Neural cell (in vitro differentiated cells): ENCODE measurements around the gene RIPOR2. TPM values are rescaled to one million over a fixed set of nuclear protein-coding genes. Genes with fewer than 3 reads are reported as not detected.

Experiments
- H2AFZ ChIP-seq: fragments of 200-600, 300-800 bp; sonication (generic), shearing (Covaris generic); 2 replicates; pipeline ENCODE4 v1.6.0; 2014; ENCODE audit warnings: low read depth, mild to moderate bottlenecking, antibody characterized with exemption, low read length, moderate library complexity
- H3F3A ChIP-seq: fragments of 200-600 bp; shearing (Covaris generic); 2 replicates; pipeline ENCODE4 v1.6.1; 2016; ENCODE audit warnings: mild to moderate bottlenecking, moderate library complexity, mixed read lengths, antibody characterized with exemption, low read length; ENCODE audit not compliant: insufficient read depth, poor library complexity, severe bottlenecking
- H3K27ac ChIP-seq: fragments of 200-600, 300-800 bp; sonication (generic), shearing (Covaris generic); 2 replicates; pipeline ENCODE4 v1.5.1; 2014; ENCODE audit warnings: mild to moderate bottlenecking, low read length, moderate library complexity
- H3K27me3 ChIP-seq: fragments of 300-800, 200-600 bp; sonication (generic), shearing (Covaris generic); 2 replicates; pipeline ENCODE4 v1.6.0; 2014; ENCODE audit warnings: mild to moderate bottlenecking, low read depth, low read length, moderate library complexity; ENCODE audit not compliant: insufficient read depth
- H3K36me3 ChIP-seq: fragments of 300-800, 200-600 bp; sonication (generic), shearing (Covaris generic); 2 replicates; pipeline ENCODE4 v1.5.1; 2014; ENCODE audit warnings: mild to moderate bottlenecking, antibody characterized with exemption, low read length, moderate library complexity; ENCODE audit not compliant: insufficient read depth
- H3K4me2 ChIP-seq: fragments of 300-800, 200-600 bp; sonication (generic), shearing (Covaris generic); 2 replicates; pipeline ENCODE4 v1.6.0; 2014; ENCODE audit warnings: mild to moderate bottlenecking, low read length
- H3K4me3 ChIP-seq: fragments of 300-800, 200-600 bp; sonication (generic), shearing (Covaris generic); 2 replicates; pipeline ENCODE4 v1.5.1; 2014; ENCODE audit warnings: mild to moderate bottlenecking, low read length, moderate library complexity
- H3K79me2 ChIP-seq: fragments of 200-600 bp; shearing (Covaris generic); replicated peaks from 2 replicates; pipeline ENCODE4 v1.6.0; 2014; ENCODE audit warnings: mild to moderate bottlenecking, low read length, moderate library complexity; ENCODE audit not compliant: insufficient read depth
- H3K9ac ChIP-seq: fragments of 300-800, 200-600 bp; sonication (generic), shearing (Covaris generic); 2 replicates; pipeline ENCODE4 v1.6.1; 2016; ENCODE audit warnings: mild to moderate bottlenecking, low read length, mixed read lengths
- H3K9me2 ChIP-seq: fragments of 200-600 bp; shearing (Covaris generic); 2 replicates; pipeline ENCODE4 v1.6.1; 2016; ENCODE audit warnings: mild to moderate bottlenecking, low read length, mixed read lengths; ENCODE audit not compliant: insufficient read depth
- H3K9me3 ChIP-seq: fragments of 200-600, 300-800 bp; sonication (generic), shearing (Covaris generic); 2 replicates; pipeline ENCODE4 v1.6.1; 2016; ENCODE audit warnings: mild to moderate bottlenecking, mixed run types, low read length, moderate library complexity, mixed read lengths
- H4K20me1 ChIP-seq: fragments of 200-600 bp; shearing (Covaris generic); 2 replicates; pipeline ENCODE4 v1.6.1; 2016; ENCODE audit warnings: mild to moderate bottlenecking, mixed run types; ENCODE audit not compliant: insufficient read depth
- CTCF ChIP-seq: fragments of 450-650 bp; IDR thresholded peaks from 2 replicates; pipeline ENCODE4 v1.5.1; 2014; ENCODE audit warnings: antibody characterized with exemption, mild to moderate bottlenecking, moderate library complexity; ENCODE audit not compliant: poor library complexity, severe bottlenecking
- EP300 ChIP-seq: fragments of 450-650 bp; conservative IDR thresholded peaks from 2 replicates; pipeline ENCODE4 v1.6.1; 2014; ENCODE audit warnings: antibody characterized with exemption, mild to moderate bottlenecking, moderate library complexity; ENCODE audit not compliant: poor library complexity, severe bottlenecking
- EZH2 ChIP-seq: fragments of 200-600, 300-800 bp; shearing (Covaris generic), sonication (generic); IDR thresholded peaks from 2 replicates; pipeline ENCODE4 v1.6.1; 2014; ENCODE audit warnings: antibody characterized with exemption, low read length, borderline replicate concordance, mild to moderate bottlenecking; ENCODE audit not compliant: insufficient read depth, poor library complexity, severe bottlenecking
- MXI1 ChIP-seq: fragments of 450-650 bp; conservative IDR thresholded peaks from 2 replicates; pipeline ENCODE4 v1.6.1; 2014; ENCODE audit warnings: antibody characterized with exemption, mild to moderate bottlenecking; ENCODE audit not compliant: poor library complexity, severe bottlenecking
- POLR2AphosphoS5 ChIP-seq: IDR thresholded peaks from 2 replicates; pipeline ENCODE4 v1.6.1; 2012
- RAD21 ChIP-seq: fragments of 450-650 bp; conservative IDR thresholded peaks from 2 replicates; pipeline ENCODE4 v1.6.1; 2014; ENCODE audit warnings: antibody characterized with exemption, mild to moderate bottlenecking, moderate library complexity
- SMC3 ChIP-seq: fragments of 450-650 bp; conservative IDR thresholded peaks from 2 replicates; pipeline ENCODE4 v1.6.1; 2014; ENCODE audit warnings: antibody characterized with exemption, mild to moderate bottlenecking, moderate library complexity; ENCODE audit not compliant: poor library complexity
- TAF1 ChIP-seq: IDR thresholded peaks from 2 replicates; pipeline ENCODE4 v1.6.1; 2012; ENCODE audit warnings: low read depth
- polyA plus RNA-seq: library from polyadenylated mRNA; depleted of rRNA; stranded (reverse); fragments of >200 nt; gene quantifications from 2 replicates; pipeline ENCODE4 v1.2.3, GENCODE V29; 2014
- TF ChIP-seq, protein P1 (sequence below): IDR thresholded peaks from 2 replicates; pipeline ENCODE4 v1.6.1; 2012; ENCODE audit warnings: borderline replicate concordance

RIPOR2 gene
- polyA plus RNA-seq, 1 donor from 2014 or later, result 83.8 TPM

DNA sequence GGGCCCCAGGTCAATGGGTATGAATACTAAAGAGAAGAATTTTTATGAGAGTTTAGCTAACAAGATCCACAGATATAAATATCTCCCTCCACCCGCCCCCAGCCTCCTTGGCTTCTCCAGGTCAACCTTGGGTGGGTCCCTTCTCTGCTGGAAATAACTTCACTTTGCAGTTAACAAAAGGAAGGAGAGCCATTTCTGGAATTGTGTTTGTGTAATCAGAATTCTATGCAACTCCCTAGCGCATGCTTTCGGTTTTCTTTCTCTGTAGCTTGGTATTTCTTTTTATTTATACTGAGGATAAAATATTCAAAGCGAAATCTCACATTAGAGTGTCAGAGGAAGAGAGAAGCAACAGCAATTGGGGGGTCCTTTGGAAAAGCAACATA is 27.1 kb downstream of the RIPOR2 start:
- H3K79me2 ChIP-seq, result peaks cover 87% of the 10 kb centered on the region
- peaks cover 4% of the 10 kb centered on the region for H3K36me3 ChIP-seq
- H3K27me3 ChIP-seq, result no peaks in the 10 kb centered on the region
- H2AFZ ChIP-seq, result no peak overlapping the region
- peak overlapping the region; percentile 82 for H3K4me3 ChIP-seq
- H4K20me1 ChIP-seq, result no peaks in the 10 kb centered on the region
- H3K9ac ChIP-seq, result peak overlapping the region; percentile 99
- no peak for TF ChIP-seq MXI1
- TF ChIP-seq EZH2, result no peak
- TF ChIP-seq EP300, result no peak
- TF ChIP-seq POLR2AphosphoS5, result no peak
- TF ChIP-seq RAD21, result no peak
- H3K9me3 ChIP-seq, result peaks cover 3% of the 10 kb centered on the region
- no peaks in the 10 kb centered on the region for H3K9me2 ChIP-seq
- H3K4me2 ChIP-seq, result peak overlapping the region; percentile 97
- no peaks in the 10 kb centered on the region for H3F3A ChIP-seq
- H3K27ac ChIP-seq, result peak overlapping the region; percentile 98

GRCh38 chr6:24907919-24908649 is 27.7 kb downstream of the RIPOR2 start:
- H3K9ac ChIP-seq, result peak overlapping the region; percentile 99
- H2AFZ ChIP-seq, result no peak overlapping the region
- H3K9me3 ChIP-seq, result peaks cover 5% of the 10 kb centered on the region
- peak overlapping the region; percentile 82 for H3K4me3 ChIP-seq
- H3K27ac ChIP-seq, result peak overlapping the region; percentile 98
- no peaks in the 10 kb centered on the region for H3F3A ChIP-seq
- no peaks in the 10 kb centered on the region for H3K9me2 ChIP-seq
- peaks cover 5% of the 10 kb centered on the region for H3K36me3 ChIP-seq
- peak overlapping the region; percentile 97 for H3K4me2 ChIP-seq
- peaks cover 92% of the 10 kb centered on the region for H3K79me2 ChIP-seq
- no peak for TF ChIP-seq EP300
- TF ChIP-seq RAD21, result no peak
- TF ChIP-seq POLR2AphosphoS5, result no peak
- TF ChIP-seq, protein P1, sequence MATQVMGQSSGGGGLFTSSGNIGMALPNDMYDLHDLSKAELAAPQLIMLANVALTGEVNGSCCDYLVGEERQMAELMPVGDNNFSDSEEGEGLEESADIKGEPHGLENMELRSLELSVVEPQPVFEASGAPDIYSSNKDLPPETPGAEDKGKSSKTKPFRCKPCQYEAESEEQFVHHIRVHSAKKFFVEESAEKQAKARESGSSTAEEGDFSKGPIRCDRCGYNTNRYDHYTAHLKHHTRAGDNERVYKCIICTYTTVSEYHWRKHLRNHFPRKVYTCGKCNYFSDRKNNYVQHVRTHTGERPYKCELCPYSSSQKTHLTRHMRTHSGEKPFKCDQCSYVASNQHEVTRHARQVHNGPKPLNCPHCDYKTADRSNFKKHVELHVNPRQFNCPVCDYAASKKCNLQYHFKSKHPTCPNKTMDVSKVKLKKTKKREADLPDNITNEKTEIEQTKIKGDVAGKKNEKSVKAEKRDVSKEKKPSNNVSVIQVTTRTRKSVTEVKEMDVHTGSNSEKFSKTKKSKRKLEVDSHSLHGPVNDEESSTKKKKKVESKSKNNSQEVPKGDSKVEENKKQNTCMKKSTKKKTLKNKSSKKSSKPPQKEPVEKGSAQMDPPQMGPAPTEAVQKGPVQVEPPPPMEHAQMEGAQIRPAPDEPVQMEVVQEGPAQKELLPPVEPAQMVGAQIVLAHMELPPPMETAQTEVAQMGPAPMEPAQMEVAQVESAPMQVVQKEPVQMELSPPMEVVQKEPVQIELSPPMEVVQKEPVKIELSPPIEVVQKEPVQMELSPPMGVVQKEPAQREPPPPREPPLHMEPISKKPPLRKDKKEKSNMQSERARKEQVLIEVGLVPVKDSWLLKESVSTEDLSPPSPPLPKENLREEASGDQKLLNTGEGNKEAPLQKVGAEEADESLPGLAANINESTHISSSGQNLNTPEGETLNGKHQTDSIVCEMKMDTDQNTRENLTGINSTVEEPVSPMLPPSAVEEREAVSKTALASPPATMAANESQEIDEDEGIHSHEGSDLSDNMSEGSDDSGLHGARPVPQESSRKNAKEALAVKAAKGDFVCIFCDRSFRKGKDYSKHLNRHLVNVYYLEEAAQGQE, result no peak
- no peak for TF ChIP-seq SMC3
- H3K27me3 ChIP-seq, result no peaks in the 10 kb centered on the region
- H4K20me1 ChIP-seq, result no peaks in the 10 kb centered on the region

DNA sequence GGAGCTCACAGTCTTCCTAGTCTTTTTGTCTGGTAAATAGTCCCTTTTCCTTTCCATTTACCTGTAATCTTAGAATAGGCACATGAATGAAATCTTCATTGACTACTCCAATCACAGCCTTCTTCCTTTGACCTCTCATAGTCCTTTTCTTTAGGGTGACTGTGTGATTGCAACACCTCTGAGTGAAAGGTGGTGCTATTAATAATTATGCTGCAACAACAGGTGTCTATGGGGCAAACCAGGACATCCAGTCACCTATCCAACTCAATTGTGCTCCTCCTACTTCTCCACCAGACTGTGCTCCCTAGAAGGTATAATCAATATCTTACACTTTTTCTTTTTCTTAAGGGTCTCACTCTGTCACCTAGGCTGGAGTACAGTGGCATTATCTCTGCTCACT is 29.4 kb downstream of the RIPOR2 start:
- peaks cover 6% of the 10 kb centered on the region for H3K9me3 ChIP-seq
- H3F3A ChIP-seq, result no peaks in the 10 kb centered on the region
- H3K9me2 ChIP-seq, result no peaks in the 10 kb centered on the region
- H3K27me3 ChIP-seq, result no peaks in the 10 kb centered on the region
- H3K79me2 ChIP-seq, result peaks cover 86% of the 10 kb centered on the region
- H3K9ac ChIP-seq, result no peak overlapping the region
- H3K27ac ChIP-seq, result no peak overlapping the region
- H3K4me2 ChIP-seq, result no peak overlapping the region
- TF ChIP-seq TAF1 (no peak), RAD21 (no peak), SMC3 (no peak), POLR2AphosphoS5 (no peak), CTCF (no peak), EZH2 (no peak), MXI1 (no peak), EP300 (no peak)
- TF ChIP-seq, protein P1, result no peak
- no peak overlapping the region for H2AFZ ChIP-seq
- peaks cover 5% of the 10 kb centered on the region for H3K36me3 ChIP-seq
- H4K20me1 ChIP-seq, result no peaks in the 10 kb centered on the region
- H3K4me3 ChIP-seq, result peak overlapping the region; percentile 82
